Measurements from ENCODE around the gene OOSP1.

GRCh38 chr11:59954219-59954847 lies 16.1 kb downstream of the OOSP1 start:
- TF ChIP-seq CTCF (IDR thresholded peaks at IDR 0.05; ENCODE audit: low read length) (no peak), EZH2 (IDR thresholded peaks at IDR 0.05; ENCODE audit: borderline replicate concordance, low read length) (no peak)
